HepG2 (cell line): ENCODE data around the gene GLRA1. TPM values are rescaled to one million over a fixed set of nuclear protein-coding genes. Genes with fewer than 3 reads are reported as not detected.

Source experiments
- ATF4 ChIP-seq, 2 experiments: fragments of 450-650 bp in 1 of 2; sonication (generic) in 1 of 2; formaldehyde crosslinking; IDR thresholded peaks; 2 replicates each; pipeline versions ENCODE4 v1.5.0 to v1.8.0; 2020 to 2022; ENCODE audit warnings: mild to moderate bottlenecking in 1 of 2, missing genetic modification reagents in 1 of 2
- ATM ChIP-seq: fragments of 450-650 bp; IDR thresholded peaks from 2 replicates; pipeline ENCODE4 v1.7.1; 2017; ENCODE audit warnings: mild to moderate bottlenecking, borderline replicate concordance
- BORCS8-MEF2B ChIP-seq: sonication (generic); formaldehyde crosslinking; IDR thresholded peaks from 2 replicates; pipeline ENCODE4 v1.8.0; 2022; ENCODE audit warnings: mild to moderate bottlenecking, missing genetic modification reagents
- FIP1L1 ChIP-seq: fragments of 200-400 bp; formaldehyde crosslinking; IDR thresholded peaks from 2 replicates; pipeline ENCODE4 v1.6.1; 2018; ENCODE audit warnings: low read depth, mild to moderate bottlenecking, low read length, moderate library complexity, borderline replicate concordance; ENCODE audit not compliant: insufficient read depth
- HMGXB4 ChIP-seq, 2 experiments: sonication (generic) in 1 of 2; formaldehyde crosslinking in 1 of 2; IDR thresholded peaks; 2 replicates each; pipeline versions ENCODE4 v1.4.0 to v1.6.1; 2018 to 2020; ENCODE audit warnings: missing genetic modification reagents in 2 of 2, borderline replicate concordance in 1 of 2, low read depth in 1 of 2, mild to moderate bottlenecking in 1 of 2, missing biosample characterization in 1 of 2
- REPIN1 ChIP-seq: sonication (generic); formaldehyde crosslinking; IDR thresholded peaks from 2 replicates; pipeline ENCODE4 v1.8.0; 2022; ENCODE audit warnings: missing genetic modification reagents, low read depth, mild to moderate bottlenecking, borderline replicate concordance
- SMC3 ChIP-seq: IDR thresholded peaks from 2 replicates; pipeline ENCODE4 v1.6.1; 2011; ENCODE audit warnings: low read length, improper control_type of control experiment
- TBX3 ChIP-seq: fragments of 450-650 bp; IDR thresholded peaks from 2 replicates; pipeline ENCODE4 v1.6.1; 2017; ENCODE audit warnings: antibody characterized with exemption, mild to moderate bottlenecking, inconsistent platforms, borderline replicate concordance
- TRIM24 ChIP-seq: sonication (generic); formaldehyde crosslinking; IDR thresholded peaks from 2 replicates; pipeline ENCODE4 v1.8.0; 2022; ENCODE audit warnings: mild to moderate bottlenecking, missing genetic modification reagents
- ZBTB21 ChIP-seq: sonication (generic); formaldehyde crosslinking; IDR thresholded peaks from 2 replicates; pipeline ENCODE4 v1.4.0; 2020; ENCODE audit warnings: missing genetic modification reagents
- ZNF205 ChIP-seq: IDR thresholded peaks from 2 replicates; pipeline ENCODE4 v1.6.1; 2018; ENCODE audit warnings: missing biosample characterization, missing genetic modification reagents
- ZNF234 ChIP-seq: sonication (generic); formaldehyde crosslinking; conservative IDR thresholded peaks from 2 replicates; pipeline ENCODE4 v1.5.1; 2020; ENCODE audit warnings: mild to moderate bottlenecking, missing genetic modification reagents
- ZNF543 ChIP-seq: sonication (generic); formaldehyde crosslinking; IDR thresholded peaks from 2 replicates; pipeline ENCODE4 v1.4.0; 2020; ENCODE audit warnings: mild to moderate bottlenecking, missing genetic modification reagents
- ZNF687 ChIP-seq: sonication (generic); formaldehyde crosslinking; IDR thresholded peaks from 2 replicates; pipeline ENCODE4 v1.5.1; 2020; ENCODE audit warnings: mild to moderate bottlenecking, missing genetic modification reagents, moderate library complexity
- polyA plus RNA-seq, 8 experiments: library from polyadenylated mRNA; depleted of rRNA in 3 of 8; stranded (reverse) in 7 of 8; unstranded in 1 of 8; fragments of >200 nt; fragmentation: Illumina TruSeq in 4 of 8; extraction: Trizol in 4 of 8; gene quantifications; 2 replicates each; pipeline versions ENCODE4 v1.2.1 to v1.2.3, GENCODE V29; 2011 to 2016; ENCODE audit warnings: low read depth in 4 of 8, missing spikeins in 1 of 8, mixed read lengths in 1 of 8; ENCODE audit not compliant: insufficient read depth in 1 of 8
- total RNA-seq, 5 experiments: library from RNA; depleted of rRNA; stranded (reverse); fragments of >200 nt; fragmentation: Illumina TruSeq; extraction: Trizol; gene quantifications; 2 replicates each; pipeline ENCODE4 v1.2.3, GENCODE V29; 2016; ENCODE audit warnings: low read depth in 1 of 5

The GLRA1 gene
- total and polyA plus RNA-seq, 2 of the 13 experiments (the other 11 are each of a cell fraction or from before 2014, with no cell fraction given), result not detected

- TF ChIP-seq ZNF687 (CRISPR knock-in tag), result no peak
- no peak for TF ChIP-seq SMC3
- no peak for TF ChIP-seq ZNF543 (CRISPR knock-in tag)
- no peak for TF ChIP-seq HMGXB4 (CRISPR knock-in tag; IDR thresholded peaks at IDR 0.05; ENCODE audit: borderline replicate concordance in 1 of 2, low read depth in 1 of 2)
- no peak for TF ChIP-seq ATM
- TF ChIP-seq TBX3, result no peak
- TF ChIP-seq ZNF205, result no peak
- no peak for TF ChIP-seq BORCS8-MEF2B (CRISPR knock-in tag)
- TF ChIP-seq TRIM24, result no peak
- no peak for TF ChIP-seq FIP1L1
- no peak for TF ChIP-seq ZBTB21
- TF ChIP-seq REPIN1 (CRISPR knock-in tag), result no peak
- TF ChIP-seq ZNF234, result no peak
- TF ChIP-seq ATF4 (CRISPR knock-in tag; IDR thresholded peaks at IDR 0.05), result no peak
- TF ChIP-seq, all 625 proteins: peak for 0
Observed at GRCh38 chr5:151773951-151774350, 150.7 kb downstream of the GLRA1 start (continued).
